ENCODE results near the gene CATSPERD. TPM values are rescaled to one million over a fixed set of nuclear protein-coding genes. Genes with fewer than 3 reads are reported as not detected.

Gene CATSPERD
- total RNA-seq, 1 donor from 2014 or later = not detected

DNA sequence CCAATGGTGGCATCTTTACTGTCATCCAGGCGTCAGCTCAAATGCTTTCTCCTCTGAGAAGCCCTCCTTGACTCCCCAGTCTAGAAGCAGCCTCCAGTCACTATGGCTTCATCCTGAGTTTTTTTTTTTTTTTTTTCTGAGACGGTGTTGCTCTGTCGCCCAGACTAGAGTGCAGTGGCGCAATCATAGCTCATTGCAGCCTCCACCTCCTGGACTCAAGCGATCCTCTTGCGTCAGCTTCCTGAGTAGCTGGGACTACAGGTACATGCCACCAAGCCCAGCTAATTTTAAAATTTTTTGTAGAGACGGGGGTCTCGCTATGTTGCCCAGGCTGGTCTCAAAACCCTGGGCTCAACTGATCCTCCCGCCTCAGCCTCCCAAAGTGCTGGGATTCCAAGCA, 88.6 kb downstream of the CATSPERD start:
- H3K4me3 ChIP-seq (ENCODE audit: low read depth, low read length) = no peak overlapping the region
- H3K27me3 ChIP-seq (ENCODE audit: control insufficient read depth, insufficient read depth, low read length) = peaks cover 5% of the 10 kb centered on the region
- DNase-seq (ENCODE audit: low read depth) (peak; percentile 14), FAIRE-seq (no peak)
- H3K36me3 ChIP-seq (ENCODE audit: control insufficient read depth, insufficient read depth, low read length) = no peaks in the 10 kb centered on the region
- no peak for TF ChIP-seq CTCF (IDR thresholded peaks at IDR 0.05; ENCODE audit: insufficient read depth, low read length, severe bottlenecking)

GRCh38 chr19:5809469-5809868, 89.0 kb downstream of the CATSPERD start:
- Histone ChIP-seq H3K27me3 (ENCODE audit: control insufficient read depth, insufficient read depth, low read length) (peaks cover 5% of the 10 kb centered on the region), H3K4me3 (ENCODE audit: low read depth, low read length) (no peak overlapping the region), H3K36me3 (ENCODE audit: control insufficient read depth, insufficient read depth, low read length) (no peaks in the 10 kb centered on the region)
- DNase-seq (ENCODE audit: low read depth) = no peak
- FAIRE-seq = no peak
- TF ChIP-seq CTCF (IDR thresholded peaks at IDR 0.05; ENCODE audit: insufficient read depth, low read length, severe bottlenecking) = no peak

GRCh38 chr19:5811117-5811516, 90.7 kb downstream of the CATSPERD start:
- Histone ChIP-seq H3K4me3 (ENCODE audit: low read depth, low read length) (no peak overlapping the region), H3K36me3 (ENCODE audit: control insufficient read depth, insufficient read depth, low read length) (no peaks in the 10 kb centered on the region), H3K27me3 (ENCODE audit: control insufficient read depth, insufficient read depth, low read length) (peaks cover 1% of the 10 kb centered on the region)
- no peak for DNase-seq (ENCODE audit: low read depth)
- no peak for FAIRE-seq
- no peak for TF ChIP-seq CTCF (IDR thresholded peaks at IDR 0.05; ENCODE audit: insufficient read depth, low read length, severe bottlenecking)

- H3K27me3 ChIP-seq (ENCODE audit: control insufficient read depth, insufficient read depth, low read length) = no peaks in the 10 kb centered on the region
- DNase-seq (ENCODE audit: low read depth) = no peak
- FAIRE-seq = no peak
- no peaks in the 10 kb centered on the region for H3K36me3 ChIP-seq (ENCODE audit: control insufficient read depth, insufficient read depth, low read length)
- no peak overlapping the region for H3K4me3 ChIP-seq (ENCODE audit: low read depth, low read length)
- TF ChIP-seq CTCF (IDR thresholded peaks at IDR 0.05; ENCODE audit: insufficient read depth, low read length, severe bottlenecking) = no peak
Observed at GRCh38 chr19:5814123-5814851, 93.8 kb downstream of the CATSPERD start.

GRCh38 chr19:5814852-5815246, 94.4 kb downstream of the CATSPERD start:
- no peak for FAIRE-seq
- H3K4me3 ChIP-seq (ENCODE audit: low read depth, low read length) = no peak overlapping the region
- no peak for DNase-seq (ENCODE audit: low read depth)
- no peaks in the 10 kb centered on the region for H3K27me3 ChIP-seq (ENCODE audit: control insufficient read depth, insufficient read depth, low read length)
- no peak for TF ChIP-seq CTCF (IDR thresholded peaks at IDR 0.05; ENCODE audit: insufficient read depth, low read length, severe bottlenecking)
- no peaks in the 10 kb centered on the region for H3K36me3 ChIP-seq (ENCODE audit: control insufficient read depth, insufficient read depth, low read length)

DNA sequence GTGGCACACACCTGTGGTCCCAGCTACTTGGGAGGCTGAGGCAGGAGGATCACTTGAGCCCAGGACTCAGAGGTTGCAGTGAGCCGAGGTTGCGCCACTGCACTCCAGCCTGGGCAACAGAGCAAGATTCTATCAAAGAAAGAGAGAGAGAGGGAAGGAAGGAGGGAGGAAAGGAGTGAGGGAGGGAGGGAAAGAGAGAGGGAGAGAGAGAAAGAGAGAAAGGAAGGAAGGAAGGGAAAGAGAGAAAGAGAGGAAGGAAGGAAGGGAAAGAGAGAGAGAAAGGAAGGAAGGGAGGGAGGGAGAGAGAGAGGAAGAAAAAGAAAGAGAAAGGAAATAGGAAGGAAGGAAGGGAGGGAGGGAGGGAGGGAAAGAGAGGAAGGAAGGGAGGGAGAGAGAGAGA, 96.8 kb downstream of the CATSPERD start:
- no peak overlapping the region for H3K4me3 ChIP-seq (ENCODE audit: low read depth, low read length)
- no peaks in the 10 kb centered on the region for H3K36me3 ChIP-seq (ENCODE audit: control insufficient read depth, insufficient read depth, low read length)
- no peak for TF ChIP-seq CTCF (IDR thresholded peaks at IDR 0.05; ENCODE audit: insufficient read depth, low read length, severe bottlenecking)
- no peaks in the 10 kb centered on the region for H3K27me3 ChIP-seq (ENCODE audit: control insufficient read depth, insufficient read depth, low read length)
- DNase-seq (ENCODE audit: low read depth) (no peak), FAIRE-seq (no peak)

All from bronchial epithelial cell (primary cell).